ENCODE results near the gene HS6ST1.

Gene HS6ST1

DNA sequence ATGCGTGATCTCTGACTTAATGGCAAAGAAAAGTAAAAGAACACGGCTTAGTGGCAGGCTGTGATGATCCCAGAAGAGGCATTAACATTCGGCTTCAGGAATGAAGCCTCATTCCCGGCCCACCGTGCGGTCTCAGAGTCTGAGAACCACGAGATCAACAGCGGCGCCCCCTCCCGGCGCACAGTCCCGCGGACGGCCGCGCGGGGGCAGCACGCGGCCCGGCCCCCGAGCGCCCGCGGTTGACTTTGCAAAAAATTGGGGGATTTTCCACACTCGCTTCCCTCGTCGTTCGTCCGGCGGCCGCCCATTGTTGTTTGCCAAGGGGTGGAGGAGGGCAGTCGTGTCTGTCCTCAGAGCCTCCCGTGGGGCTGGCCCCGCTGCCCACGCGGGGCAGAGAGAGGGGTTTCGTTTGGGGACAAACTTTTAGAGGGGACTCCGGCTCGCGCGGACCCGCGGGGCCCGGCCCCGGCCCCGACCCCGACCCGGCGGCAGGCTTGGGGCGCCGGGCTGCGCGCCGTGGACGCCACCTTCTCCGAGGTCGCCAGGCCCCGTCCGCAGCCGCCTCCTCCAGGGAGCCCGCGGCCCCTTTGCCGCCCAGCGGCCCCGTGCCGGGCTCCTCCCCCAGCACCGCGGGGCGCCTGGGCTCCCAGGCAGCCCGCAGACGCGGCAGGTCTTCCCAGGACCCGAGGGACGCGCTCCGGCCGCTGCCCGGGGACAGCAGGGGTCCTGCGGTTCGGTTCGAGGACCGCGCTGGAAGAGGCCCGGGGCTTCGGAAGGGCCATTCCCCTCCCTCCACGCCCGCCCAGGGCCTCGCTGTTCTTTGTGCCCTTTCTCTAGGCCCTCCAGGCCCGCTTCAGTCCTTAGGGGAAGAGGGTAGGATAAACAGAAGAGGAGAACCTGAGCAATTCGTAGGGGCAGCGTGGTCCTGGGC is 3.4 kb upstream of the HS6ST1 start:
- peaks cover 2% of the 10 kb centered on the region; the same call in 1 of the 2 replicates for H3K4me1 ChIP-seq (ENCODE audit: control insufficient read depth, insufficient read depth, low read length)
- H3K4me3 ChIP-seq (ENCODE audit: low read depth, low read length) = peak overlapping the region; percentile 51
- POLR2A ChIA-PET = interaction anchor here (0.6 kb wide), 1 partner anchor 230 kb away, joined by 3 read pairs; no protein-coding TSS in a partner anchor
- H3K36me3 ChIP-seq (ENCODE audit: control insufficient read depth in 2 of 2, insufficient read depth in 1 of 2, low read length in 2 of 2) = no peaks in the 10 kb centered on the region
- H3K9me3 ChIP-seq (ENCODE audit: control insufficient read depth, insufficient read depth, low read depth, low read length) = no peaks in the 10 kb centered on the region
- H3K27ac ChIP-seq (ENCODE audit: extremely low read depth, low read depth, low read length) = peak overlapping the region; percentile 79; the same call in 1 of the 2 replicates
- CTCF ChIA-PET = interaction anchor here (0.6 to 1.9 kb wide), 8 partner anchors 13 to 1601 kb away, joined by 3 to 5 read pairs (median 3); no protein-coding TSS in a partner anchor
- TF ChIP-seq YY1 (tag by site-specific recombination; IDR thresholded peaks at IDR 0.05) = peak; percentile 16; the same call in 1 of the 2 replicates
- TF ChIP-seq GLIS1 (tag by site-specific recombination; IDR thresholded peaks at IDR 0.05) = 0 out of 2 replicates have a peak, but pooled peaks have one; percentile 17
- peak; percentile 58; the same call in 1 of the 2 replicates for TF ChIP-seq ZNF423 (tag by site-specific recombination; IDR thresholded peaks at IDR 0.05)
- TF ChIP-seq ZNF341 (tag by site-specific recombination; IDR thresholded peaks at IDR 0.05; ENCODE audit: low read depth) = 0 out of 2 replicates have a peak, but pooled peaks have one; percentile 53
- no peak for TF ChIP-seq ZNF596 (tag by site-specific recombination; IDR thresholded peaks at IDR 0.05)
- peak; percentile 27; the same call in 1 of the 2 replicates for TF ChIP-seq KLF8 (tag by site-specific recombination; IDR thresholded peaks at IDR 0.05)
- TF ChIP-seq, protein P1, sequence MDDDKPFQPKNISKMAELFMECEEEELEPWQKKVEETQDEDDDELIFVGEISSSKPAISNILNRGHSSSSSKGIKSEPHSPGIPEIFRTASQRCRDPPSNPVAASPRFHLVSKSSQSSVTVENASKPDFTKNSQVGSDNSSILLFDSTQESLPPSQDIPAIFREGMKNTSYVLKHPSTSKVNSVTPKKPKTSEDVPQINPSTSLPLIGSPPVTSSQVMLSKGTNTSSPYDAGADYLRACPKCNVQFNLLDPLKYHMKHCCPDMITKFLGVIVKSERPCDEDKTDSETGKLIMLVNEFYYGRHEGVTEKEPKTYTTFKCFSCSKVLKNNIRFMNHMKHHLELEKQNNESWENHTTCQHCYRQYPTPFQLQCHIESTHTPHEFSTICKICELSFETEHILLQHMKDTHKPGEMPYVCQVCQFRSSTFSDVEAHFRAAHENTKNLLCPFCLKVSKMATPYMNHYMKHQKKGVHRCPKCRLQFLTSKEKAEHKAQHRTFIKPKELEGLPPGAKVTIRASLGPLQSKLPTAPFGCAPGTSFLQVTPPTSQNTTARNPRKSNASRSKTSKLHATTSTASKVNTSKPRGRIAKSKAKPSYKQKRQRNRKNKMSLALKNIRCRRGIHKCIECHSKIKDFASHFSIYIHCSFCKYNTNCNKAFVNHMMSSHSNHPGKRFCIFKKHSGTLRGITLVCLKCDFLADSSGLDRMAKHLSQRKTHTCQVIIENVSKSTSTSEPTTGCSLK (tag by site-specific recombination; IDR thresholded peaks at IDR 0.05) = no peak
- no peak for TF ChIP-seq ZNF292 (tag by site-specific recombination; IDR thresholded peaks at IDR 0.05; ENCODE audit: borderline replicate concordance, low read depth)
- peak; percentile 81 for TF ChIP-seq IKZF3 (tag by site-specific recombination; IDR thresholded peaks at IDR 0.05)
- TF ChIP-seq, protein P2, sequence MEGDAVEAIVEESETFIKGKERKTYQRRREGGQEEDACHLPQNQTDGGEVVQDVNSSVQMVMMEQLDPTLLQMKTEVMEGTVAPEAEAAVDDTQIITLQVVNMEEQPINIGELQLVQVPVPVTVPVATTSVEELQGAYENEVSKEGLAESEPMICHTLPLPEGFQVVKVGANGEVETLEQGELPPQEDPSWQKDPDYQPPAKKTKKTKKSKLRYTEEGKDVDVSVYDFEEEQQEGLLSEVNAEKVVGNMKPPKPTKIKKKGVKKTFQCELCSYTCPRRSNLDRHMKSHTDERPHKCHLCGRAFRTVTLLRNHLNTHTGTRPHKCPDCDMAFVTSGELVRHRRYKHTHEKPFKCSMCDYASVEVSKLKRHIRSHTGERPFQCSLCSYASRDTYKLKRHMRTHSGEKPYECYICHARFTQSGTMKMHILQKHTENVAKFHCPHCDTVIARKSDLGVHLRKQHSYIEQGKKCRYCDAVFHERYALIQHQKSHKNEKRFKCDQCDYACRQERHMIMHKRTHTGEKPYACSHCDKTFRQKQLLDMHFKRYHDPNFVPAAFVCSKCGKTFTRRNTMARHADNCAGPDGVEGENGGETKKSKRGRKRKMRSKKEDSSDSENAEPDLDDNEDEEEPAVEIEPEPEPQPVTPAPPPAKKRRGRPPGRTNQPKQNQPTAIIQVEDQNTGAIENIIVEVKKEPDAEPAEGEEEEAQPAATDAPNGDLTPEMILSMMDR (tag by site-specific recombination; IDR thresholded peaks at IDR 0.05) = peak; percentile 51
- TF ChIP-seq ZNF561 (tag by site-specific recombination; IDR thresholded peaks at IDR 0.05; ENCODE audit: borderline replicate concordance) = 0 out of 2 replicates have a peak, but pooled peaks have one; percentile 25
- TF ChIP-seq, protein P3, sequence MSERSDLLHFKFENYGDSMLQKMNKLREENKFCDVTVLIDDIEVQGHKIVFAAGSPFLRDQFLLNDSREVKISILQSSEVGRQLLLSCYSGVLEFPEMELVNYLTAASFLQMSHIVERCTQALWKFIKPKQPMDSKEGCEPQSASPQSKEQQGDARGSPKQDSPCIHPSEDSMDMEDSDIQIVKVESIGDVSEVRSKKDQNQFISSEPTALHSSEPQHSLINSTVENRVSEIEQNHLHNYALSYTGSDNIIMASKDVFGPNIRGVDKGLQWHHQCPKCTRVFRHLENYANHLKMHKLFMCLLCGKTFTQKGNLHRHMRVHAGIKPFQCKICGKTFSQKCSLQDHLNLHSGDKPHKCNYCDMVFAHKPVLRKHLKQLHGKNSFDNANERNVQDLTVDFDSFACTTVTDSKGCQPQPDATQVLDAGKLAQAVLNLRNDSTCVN (tag by site-specific recombination; optimal IDR thresholded peaks at IDR 0.05) = peak; percentile 47
- peak; percentile 54; the same call in 1 of the 2 replicates for TF ChIP-seq MZF1 (tag by site-specific recombination; IDR thresholded peaks at IDR 0.05; ENCODE audit: borderline replicate concordance)
- peak; percentile 66 for TF ChIP-seq ZBTB17 (tag by site-specific recombination; IDR thresholded peaks at IDR 0.05)
- TF ChIP-seq KLF9 (tag by site-specific recombination; IDR thresholded peaks at IDR 0.05; ENCODE audit: low read depth) = no peak
- TF ChIP-seq SCRT1 (tag by site-specific recombination; IDR thresholded peaks at IDR 0.05; ENCODE audit: borderline replicate concordance) = no peak
- TF ChIP-seq, protein P4, sequence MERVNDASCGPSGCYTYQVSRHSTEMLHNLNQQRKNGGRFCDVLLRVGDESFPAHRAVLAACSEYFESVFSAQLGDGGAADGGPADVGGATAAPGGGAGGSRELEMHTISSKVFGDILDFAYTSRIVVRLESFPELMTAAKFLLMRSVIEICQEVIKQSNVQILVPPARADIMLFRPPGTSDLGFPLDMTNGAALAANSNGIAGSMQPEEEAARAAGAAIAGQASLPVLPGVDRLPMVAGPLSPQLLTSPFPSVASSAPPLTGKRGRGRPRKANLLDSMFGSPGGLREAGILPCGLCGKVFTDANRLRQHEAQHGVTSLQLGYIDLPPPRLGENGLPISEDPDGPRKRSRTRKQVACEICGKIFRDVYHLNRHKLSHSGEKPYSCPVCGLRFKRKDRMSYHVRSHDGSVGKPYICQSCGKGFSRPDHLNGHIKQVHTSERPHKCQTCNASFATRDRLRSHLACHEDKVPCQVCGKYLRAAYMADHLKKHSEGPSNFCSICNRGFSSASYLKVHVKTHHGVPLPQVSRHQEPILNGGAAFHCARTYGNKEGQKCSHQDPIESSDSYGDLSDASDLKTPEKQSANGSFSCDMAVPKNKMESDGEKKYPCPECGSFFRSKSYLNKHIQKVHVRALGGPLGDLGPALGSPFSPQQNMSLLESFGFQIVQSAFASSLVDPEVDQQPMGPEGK (tag by site-specific recombination; IDR thresholded peaks at IDR 0.05) = peak; percentile 15; the same call in 1 of the 2 replicates
- peak; percentile 88 for TF ChIP-seq KLF10 (tag by site-specific recombination; IDR thresholded peaks at IDR 0.05)
- TF ChIP-seq, protein P5, sequence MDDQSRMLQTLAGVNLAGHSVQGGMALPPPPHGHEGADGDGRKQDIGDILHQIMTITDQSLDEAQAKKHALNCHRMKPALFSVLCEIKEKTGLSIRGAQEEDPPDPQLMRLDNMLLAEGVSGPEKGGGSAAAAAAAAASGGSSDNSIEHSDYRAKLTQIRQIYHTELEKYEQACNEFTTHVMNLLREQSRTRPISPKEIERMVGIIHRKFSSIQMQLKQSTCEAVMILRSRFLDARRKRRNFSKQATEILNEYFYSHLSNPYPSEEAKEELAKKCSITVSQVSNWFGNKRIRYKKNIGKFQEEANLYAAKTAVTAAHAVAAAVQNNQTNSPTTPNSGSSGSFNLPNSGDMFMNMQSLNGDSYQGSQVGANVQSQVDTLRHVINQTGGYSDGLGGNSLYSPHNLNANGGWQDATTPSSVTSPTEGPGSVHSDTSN (CRISPR knock-in tag; IDR thresholded peaks at IDR 0.05) = 0 out of 2 replicates have a peak, but pooled peaks have one; percentile 16
- TF ChIP-seq, protein P6, sequence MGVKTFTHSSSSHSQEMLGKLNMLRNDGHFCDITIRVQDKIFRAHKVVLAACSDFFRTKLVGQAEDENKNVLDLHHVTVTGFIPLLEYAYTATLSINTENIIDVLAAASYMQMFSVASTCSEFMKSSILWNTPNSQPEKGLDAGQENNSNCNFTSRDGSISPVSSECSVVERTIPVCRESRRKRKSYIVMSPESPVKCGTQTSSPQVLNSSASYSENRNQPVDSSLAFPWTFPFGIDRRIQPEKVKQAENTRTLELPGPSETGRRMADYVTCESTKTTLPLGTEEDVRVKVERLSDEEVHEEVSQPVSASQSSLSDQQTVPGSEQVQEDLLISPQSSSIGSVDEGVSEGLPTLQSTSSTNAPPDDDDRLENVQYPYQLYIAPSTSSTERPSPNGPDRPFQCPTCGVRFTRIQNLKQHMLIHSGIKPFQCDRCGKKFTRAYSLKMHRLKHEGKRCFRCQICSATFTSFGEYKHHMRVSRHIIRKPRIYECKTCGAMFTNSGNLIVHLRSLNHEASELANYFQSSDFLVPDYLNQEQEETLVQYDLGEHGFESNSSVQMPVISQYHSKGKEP (tag by site-specific recombination; IDR thresholded peaks at IDR 0.05) = peak; percentile 38; the same call in 1 of the 2 replicates
- TF ChIP-seq ZNF660 (tag by site-specific recombination; IDR thresholded peaks at IDR 0.05) = peak; percentile 89
- no peak for TF ChIP-seq ZNF416 (tag by site-specific recombination; IDR thresholded peaks at IDR 0.05)
- TF ChIP-seq ZSCAN30 (tag by site-specific recombination; IDR thresholded peaks at IDR 0.05) = peak; percentile 83
- TF ChIP-seq ZIC2 (tag by site-specific recombination; IDR thresholded peaks at IDR 0.05) = peak; percentile 66
- TF ChIP-seq ZBTB20 (tag by site-specific recombination; IDR thresholded peaks at IDR 0.05) = peak; percentile 35; the same call in 1 of the 2 replicates
- 0 out of 2 replicates have a peak, but pooled peaks have one; percentile 60 for TF ChIP-seq ZNF184 (tag by site-specific recombination; IDR thresholded peaks at IDR 0.05)
